WTC11 (cell line): ENCODE measurements around the gene WDR55. TPM values are rescaled to one million over a fixed set of nuclear protein-coding genes. Genes with fewer than 3 reads are reported as not detected.

ENCODE experiments used
- ATAC-seq: fragments of 200-7000 bp; cut with Tn5 transposase; 2 replicates; pipeline ENCODE4 v1.10.0; 2021; ENCODE audit warnings: mild to moderate bottlenecking, moderate library complexity
- CTCF ChIA-PET: fragments of 300-600 bp; sonication (Branson Sonifier 250); formaldehyde crosslinking; loops from one replicate; lab custom pipeline; 2021; ENCODE audit warnings: antibody characterized with exemption; lab: Charles Lee
- POLR2A ChIA-PET: fragments of 350-600 bp; sonication (Branson Sonifier 250); formaldehyde crosslinking; loops from one replicate; lab custom pipeline; 2021; ENCODE audit warnings: antibody characterized with exemption; lab: Charles Lee
- DNase-seq: peaks from one replicate; pipeline ENCODE4 v3.0.0; 2021; ENCODE audit warnings: low spot score
- H3K27ac Mint-ChIP-seq: 2 replicates; pipeline ENCODE4 v1.8.0; 2021; ENCODE audit warnings: mixed read lengths
- H3K27me3 Mint-ChIP-seq: 2 replicates; pipeline ENCODE4 v1.8.0; 2021; ENCODE audit warnings: low read depth, mild to moderate bottlenecking, moderate library complexity, mixed read lengths
- H3K36me3 Mint-ChIP-seq: 2 replicates; pipeline ENCODE4 v1.8.0; 2021; ENCODE audit warnings: mixed read lengths
- H3K4me1 Mint-ChIP-seq: 2 replicates; pipeline ENCODE4 v1.8.0; 2022; ENCODE audit warnings: mixed read lengths
- H3K4me3 Mint-ChIP-seq: 2 replicates; pipeline ENCODE4 v1.8.0; 2021; ENCODE audit warnings: mild to moderate bottlenecking, moderate library complexity, mixed read lengths
- H3K9me3 Mint-ChIP-seq: 2 replicates; pipeline ENCODE4 v1.8.0; 2021; ENCODE audit warnings: mixed read lengths
- AR ChIP-seq: fragments of 250-450 bp; sonication (Bioruptor Pico); IDR thresholded peaks from 2 replicates; pipeline ENCODE4 v1.9.0; 2021; ENCODE audit warnings: mild to moderate bottlenecking
- CTCF ChIP-seq: fragments of 200-600 bp; IDR thresholded peaks from 2 replicates; pipeline ENCODE4 v1.8.0; 2022; ENCODE audit warnings: antibody characterized with exemption
- E2F4 ChIP-seq: sonication (generic); formaldehyde crosslinking; IDR thresholded peaks from 2 replicates; pipeline ENCODE4 v1.8.1; 2022; ENCODE audit warnings: low read depth, mild to moderate bottlenecking, moderate library complexity, missing genetic modification reagents, borderline replicate concordance
- IRF1 ChIP-seq: sonication (generic); formaldehyde crosslinking; IDR thresholded peaks from 2 replicates; pipeline ENCODE4 v1.8.0; 2023; ENCODE audit warnings: missing genetic modification reagents
- NR3C1 ChIP-seq: sonication (generic); formaldehyde crosslinking; conservative IDR thresholded peaks from 2 replicates; pipeline ENCODE4 v1.8.1; 2023; ENCODE audit warnings: low read depth, mild to moderate bottlenecking, missing genetic modification reagents
- RORB ChIP-seq: fragments of 250-450 bp; sonication (Bioruptor Pico); IDR thresholded peaks from 2 replicates; pipeline ENCODE4 v1.9.0; 2021; ENCODE audit warnings: mild to moderate bottlenecking
- SMAD4 ChIP-seq: sonication (generic); formaldehyde crosslinking; IDR thresholded peaks from 2 replicates; pipeline ENCODE4 v1.8.0; 2022; ENCODE audit warnings: mild to moderate bottlenecking, missing genetic modification reagents
- TEAD1 ChIP-seq: sonication (generic); formaldehyde crosslinking; IDR thresholded peaks from 2 replicates; pipeline ENCODE4 v1.8.0; 2022; ENCODE audit warnings: mild to moderate bottlenecking, missing genetic modification reagents
- ZNF317 ChIP-seq: sonication (generic); formaldehyde crosslinking; IDR thresholded peaks from 2 replicates; pipeline ENCODE4 v1.8.1; 2023; ENCODE audit warnings: low read depth, mild to moderate bottlenecking, moderate library complexity, missing genetic modification reagents, borderline replicate concordance
- ZNF396 ChIP-seq: fragments of 250-450 bp; sonication (Bioruptor Pico); IDR thresholded peaks from 2 replicates; pipeline ENCODE4 v1.8.0; 2021; ENCODE audit warnings: mild to moderate bottlenecking, moderate library complexity, borderline replicate concordance
- ZNF423 ChIP-seq: fragments of 250-450 bp; sonication (Bioruptor Pico); IDR thresholded peaks from 2 replicates; pipeline ENCODE4 v2.1.2; 2022; ENCODE audit warnings: mild to moderate bottlenecking, moderate library complexity
- total RNA-seq: library from RNA; stranded (reverse); gene quantifications from 3 replicates; pipeline ENCODE4 v1.2.3, GENCODE V29; 2021
- TF ChIP-seq, protein P1 (sequence below): sonication (generic); formaldehyde crosslinking; IDR thresholded peaks from 2 replicates; pipeline ENCODE4 v1.8.1; 2023; ENCODE audit warnings: mild to moderate bottlenecking, missing genetic modification reagents
- TF ChIP-seq, protein P2 (sequence below): fragments of 250-450 bp; sonication (Bioruptor Pico); IDR thresholded peaks from 2 replicates; pipeline ENCODE4 v1.9.0; 2021; ENCODE audit warnings: moderate library complexity, mild to moderate bottlenecking, inconsistent platforms, borderline replicate concordance
- TF ChIP-seq, protein P3 (sequence below): fragments of 250-450 bp; sonication (Bioruptor Pico); conservative IDR thresholded peaks from 2 replicates; pipeline ENCODE4 v1.9.0; 2021; ENCODE audit warnings: mild to moderate bottlenecking

The WDR55 gene
- total RNA-seq, 1 experiment from 2014 or later: 25.3 TPM

- Mint-ChIP-seq H3K4me1 (peaks cover 7% of the 10 kb centered on the region), H3K27ac (peak overlapping the region; percentile 36), H3K9me3 (no peaks in the 10 kb centered on the region), H3K36me3 (peaks cover 56% of the 10 kb centered on the region), H3K4me3 (peak overlapping the region; percentile 39; the same call in 1 of the 2 replicates), H3K27me3 (no peaks in the 10 kb centered on the region)
- ATAC-seq (no peak; the same call in none of the 2 replicates), DNase-seq (no peak)
- TF ChIP-seq TEAD1 (CRISPR knock-in tag) (no peak), IRF1 (CRISPR knock-in tag) (no peak), E2F4 (CRISPR knock-in tag) (no peak)
- TF ChIP-seq, protein P1, sequence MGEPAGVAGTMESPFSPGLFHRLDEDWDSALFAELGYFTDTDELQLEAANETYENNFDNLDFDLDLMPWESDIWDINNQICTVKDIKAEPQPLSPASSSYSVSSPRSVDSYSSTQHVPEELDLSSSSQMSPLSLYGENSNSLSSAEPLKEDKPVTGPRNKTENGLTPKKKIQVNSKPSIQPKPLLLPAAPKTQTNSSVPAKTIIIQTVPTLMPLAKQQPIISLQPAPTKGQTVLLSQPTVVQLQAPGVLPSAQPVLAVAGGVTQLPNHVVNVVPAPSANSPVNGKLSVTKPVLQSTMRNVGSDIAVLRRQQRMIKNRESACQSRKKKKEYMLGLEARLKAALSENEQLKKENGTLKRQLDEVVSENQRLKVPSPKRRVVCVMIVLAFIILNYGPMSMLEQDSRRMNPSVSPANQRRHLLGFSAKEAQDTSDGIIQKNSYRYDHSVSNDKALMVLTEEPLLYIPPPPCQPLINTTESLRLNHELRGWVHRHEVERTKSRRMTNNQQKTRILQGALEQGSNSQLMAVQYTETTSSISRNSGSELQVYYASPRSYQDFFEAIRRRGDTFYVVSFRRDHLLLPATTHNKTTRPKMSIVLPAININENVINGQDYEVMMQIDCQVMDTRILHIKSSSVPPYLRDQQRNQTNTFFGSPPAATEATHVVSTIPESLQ (CRISPR knock-in tag): no peak
- ChIA-PET CTCF (interaction anchor here (1.6 kb wide), 1 partner anchor 37 kb away, joined by 4 read pairs; no protein-coding TSS in a partner anchor), POLR2A (interaction anchor here (0.7 kb wide), 1 partner anchor 1837 kb away, joined by 3 read pairs; no protein-coding TSS in a partner anchor)
These were observed 6.9 kb downstream of the WDR55 start for GRCh38 chr5:140671472-140672125.

GRCh38 chr5:140672455-140673186 is 7.9 kb downstream of the WDR55 start:
- peaks cover 57% of the 10 kb centered on the region for H3K36me3 Mint-ChIP-seq

More at GRCh38 chr5:140672455-140673186, 7.9 kb downstream of the WDR55 start:
- CTCF ChIA-PET: interaction anchor here (0.6 to 1.6 kb wide), 3 partner anchors 38 to 326 kb away, joined by 3 to 4 read pairs (median 4); partner anchors contain the start of gene HBEGF
- POLR2A ChIA-PET: interaction anchor here (0.9 to 1.1 kb wide), 2 partner anchors 7 to 108 kb away, joined by 3 to 4 read pairs; partner anchors contain the start of genes APBB3 and WDR55
- ATAC-seq (peak; percentile 22), DNase-seq (peak; percentile 22)
- no peaks in the 10 kb centered on the region for H3K27me3 Mint-ChIP-seq
- H3K4me1 Mint-ChIP-seq: peaks cover 7% of the 10 kb centered on the region
- no peaks in the 10 kb centered on the region for H3K9me3 Mint-ChIP-seq
- TF ChIP-seq CTCF: no peak
- TF ChIP-seq ZNF317 (CRISPR knock-in tag): no peak
- TF ChIP-seq, protein P2, sequence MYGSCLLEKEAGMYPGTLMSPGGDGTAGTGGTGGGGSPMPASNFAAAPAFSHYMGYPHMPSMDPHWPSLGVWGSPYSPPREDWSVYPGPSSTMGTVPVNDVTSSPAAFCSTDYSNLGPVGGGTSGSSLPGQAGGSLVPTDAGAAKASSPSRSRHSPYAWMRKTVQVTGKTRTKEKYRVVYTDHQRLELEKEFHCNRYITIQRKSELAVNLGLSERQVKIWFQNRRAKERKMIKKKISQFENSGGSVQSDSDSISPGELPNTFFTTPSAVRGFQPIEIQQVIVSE (CRISPR knock-in tag): no peak
- TF ChIP-seq ZNF396 (CRISPR knock-in tag): no peak
- TF ChIP-seq, protein P3, sequence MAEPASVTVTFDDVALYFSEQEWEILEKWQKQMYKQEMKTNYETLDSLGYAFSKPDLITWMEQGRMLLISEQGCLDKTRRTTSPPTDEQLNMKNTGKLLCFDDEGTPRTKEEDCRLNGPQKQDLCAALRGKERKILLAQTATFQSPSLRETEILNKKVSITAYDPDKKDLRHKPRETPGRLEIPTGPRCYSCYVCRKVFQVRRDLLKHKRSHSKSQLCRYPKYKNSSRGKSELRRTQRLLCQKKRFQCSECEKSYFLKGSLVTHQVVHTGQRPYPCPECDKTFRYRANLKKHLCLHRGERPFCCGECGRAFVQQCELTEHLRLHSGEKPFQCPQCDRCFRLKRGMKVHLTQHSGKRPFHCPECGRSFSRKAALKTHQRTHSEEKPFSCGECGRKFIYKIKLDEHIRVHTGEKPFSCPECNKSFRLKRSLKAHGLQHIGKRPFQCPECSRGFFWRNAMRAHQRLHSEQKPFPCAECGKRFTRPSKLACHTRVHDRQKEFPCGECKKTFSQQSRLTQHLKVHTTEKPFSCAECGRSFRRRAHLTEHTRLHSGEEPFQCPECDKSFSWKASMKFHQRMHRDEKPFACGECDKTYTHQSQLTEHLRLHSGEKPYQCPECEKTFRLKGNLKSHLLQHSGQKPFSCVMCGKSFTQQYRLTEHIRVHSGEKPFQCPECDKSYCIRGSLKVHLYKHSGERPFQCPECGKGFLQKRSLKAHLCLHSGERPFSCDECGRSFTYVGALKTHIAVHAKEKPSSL (CRISPR knock-in tag): no peak
- no peak for TF ChIP-seq ZNF423 (CRISPR knock-in tag)
- TF ChIP-seq NR3C1 (CRISPR knock-in tag): no peak
- TF ChIP-seq RORB (CRISPR knock-in tag): no peak
- TF ChIP-seq AR: no peak
- TF ChIP-seq SMAD4: no peak
- TF ChIP-seq, all 79 proteins: peak for 0
- Mint-ChIP-seq H3K27ac (no peak overlapping the region), H3K4me3 (no peak overlapping the region)
